Osteocyte (in vitro differentiated cells): Measurements from ENCODE around the gene GZMB. TPM values are rescaled to one million over a fixed set of nuclear protein-coding genes. Genes with fewer than 3 reads are reported as not detected.

Experiments used
- DNase-seq: peaks from one replicate; pipeline ENCODE4 v3.0.0; 2021; ENCODE audit warnings: mixed read lengths; ENCODE audit not compliant: unreplicated experiment; ENCODE audit errors: extremely low spot score
- H3K27ac Mint-ChIP-seq: one replicate; pipeline ENCODE4 v1.8.0; 2021; ENCODE audit warnings: mild to moderate bottlenecking, mixed read lengths; ENCODE audit not compliant: unreplicated experiment
- H3K27me3 Mint-ChIP-seq: one replicate; pipeline ENCODE4 v1.8.0; 2021; ENCODE audit warnings: mixed read lengths; ENCODE audit not compliant: unreplicated experiment
- H3K36me3 Mint-ChIP-seq: one replicate; pipeline ENCODE4 v1.8.0; 2021; ENCODE audit warnings: mixed read lengths; ENCODE audit not compliant: unreplicated experiment
- H3K4me1 Mint-ChIP-seq: one replicate; pipeline ENCODE4 v1.8.0; 2021; ENCODE audit warnings: mixed read lengths; ENCODE audit not compliant: unreplicated experiment
- H3K4me3 Mint-ChIP-seq: one replicate; pipeline ENCODE4 v1.8.0; 2021; ENCODE audit warnings: mild to moderate bottlenecking, moderate library complexity, mixed read lengths; ENCODE audit not compliant: unreplicated experiment
- H3K9me3 Mint-ChIP-seq: one replicate; pipeline ENCODE4 v1.8.0; 2021; ENCODE audit warnings: mixed read lengths; ENCODE audit not compliant: unreplicated experiment
- total RNA-seq: library from RNA; stranded (reverse); gene quantifications from 2 replicates; pipeline ENCODE4 v1.2.1, GENCODE V29; 2021
- TF ChIP-seq, protein P1 (sequence below): fragments of 200-600 bp; sonication (generic); IDR thresholded peaks from 2 replicates; pipeline ENCODE4 v1.5.0; 2021; ENCODE audit warnings: antibody characterized with exemption, mild to moderate bottlenecking, moderate library complexity

Gene GZMB
- total RNA-seq, 1 donor from 2014 or later = not detected

- H3K27me3 Mint-ChIP-seq = no peaks in the 10 kb centered on the region
- no peaks in the 10 kb centered on the region for H3K36me3 Mint-ChIP-seq
- no peaks in the 10 kb centered on the region for H3K9me3 Mint-ChIP-seq
- no peak overlapping the region for H3K27ac Mint-ChIP-seq
- H3K4me1 Mint-ChIP-seq = no peaks in the 10 kb centered on the region
- TF ChIP-seq, protein P1, sequence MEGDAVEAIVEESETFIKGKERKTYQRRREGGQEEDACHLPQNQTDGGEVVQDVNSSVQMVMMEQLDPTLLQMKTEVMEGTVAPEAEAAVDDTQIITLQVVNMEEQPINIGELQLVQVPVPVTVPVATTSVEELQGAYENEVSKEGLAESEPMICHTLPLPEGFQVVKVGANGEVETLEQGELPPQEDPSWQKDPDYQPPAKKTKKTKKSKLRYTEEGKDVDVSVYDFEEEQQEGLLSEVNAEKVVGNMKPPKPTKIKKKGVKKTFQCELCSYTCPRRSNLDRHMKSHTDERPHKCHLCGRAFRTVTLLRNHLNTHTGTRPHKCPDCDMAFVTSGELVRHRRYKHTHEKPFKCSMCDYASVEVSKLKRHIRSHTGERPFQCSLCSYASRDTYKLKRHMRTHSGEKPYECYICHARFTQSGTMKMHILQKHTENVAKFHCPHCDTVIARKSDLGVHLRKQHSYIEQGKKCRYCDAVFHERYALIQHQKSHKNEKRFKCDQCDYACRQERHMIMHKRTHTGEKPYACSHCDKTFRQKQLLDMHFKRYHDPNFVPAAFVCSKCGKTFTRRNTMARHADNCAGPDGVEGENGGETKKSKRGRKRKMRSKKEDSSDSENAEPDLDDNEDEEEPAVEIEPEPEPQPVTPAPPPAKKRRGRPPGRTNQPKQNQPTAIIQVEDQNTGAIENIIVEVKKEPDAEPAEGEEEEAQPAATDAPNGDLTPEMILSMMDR = no peak
- DNase-seq = no peak
- H3K4me3 Mint-ChIP-seq = no peak overlapping the region
These were observed 2.1 kb downstream of the GZMB start for GRCh38 chr14:24631749-24632335.

DNA sequence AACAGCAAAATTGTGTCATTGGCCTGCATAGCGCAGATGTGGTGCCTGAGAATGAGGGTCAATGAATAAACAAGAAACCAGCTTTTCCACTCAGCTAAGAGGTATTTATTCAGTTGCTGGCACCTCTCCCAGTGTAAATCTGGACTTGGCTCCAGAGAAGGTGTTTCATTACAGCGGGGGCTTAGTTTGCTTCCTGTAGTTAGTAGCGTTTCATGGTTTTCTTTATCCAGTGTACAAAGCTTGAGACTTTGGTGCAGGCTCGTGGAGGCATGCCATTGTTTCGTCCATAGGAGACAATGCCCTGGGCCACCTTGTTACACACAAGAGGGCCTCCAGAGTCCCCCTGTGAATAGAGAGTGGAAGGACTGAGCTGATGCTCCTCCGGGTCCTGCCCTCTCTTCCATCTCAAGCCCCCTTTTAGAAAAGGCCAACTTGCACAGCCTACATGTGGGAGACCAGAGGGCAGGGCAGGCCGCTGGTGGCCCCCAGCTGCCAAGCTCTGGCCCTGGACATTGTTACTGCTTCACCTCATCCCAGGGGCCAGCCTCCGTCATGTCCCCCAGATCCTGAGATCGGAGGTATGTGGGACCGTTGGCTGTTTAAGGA, 3.0 kb downstream of the GZMB start:
- no peaks in the 10 kb centered on the region for H3K9me3 Mint-ChIP-seq
- no peak for DNase-seq
- TF ChIP-seq, protein P1 = no peak
- H3K27me3 Mint-ChIP-seq = no peaks in the 10 kb centered on the region
- H3K27ac Mint-ChIP-seq = no peak overlapping the region
- H3K4me1 Mint-ChIP-seq = no peaks in the 10 kb centered on the region
- H3K36me3 Mint-ChIP-seq = no peaks in the 10 kb centered on the region
- H3K4me3 Mint-ChIP-seq = no peak overlapping the region

DNA sequence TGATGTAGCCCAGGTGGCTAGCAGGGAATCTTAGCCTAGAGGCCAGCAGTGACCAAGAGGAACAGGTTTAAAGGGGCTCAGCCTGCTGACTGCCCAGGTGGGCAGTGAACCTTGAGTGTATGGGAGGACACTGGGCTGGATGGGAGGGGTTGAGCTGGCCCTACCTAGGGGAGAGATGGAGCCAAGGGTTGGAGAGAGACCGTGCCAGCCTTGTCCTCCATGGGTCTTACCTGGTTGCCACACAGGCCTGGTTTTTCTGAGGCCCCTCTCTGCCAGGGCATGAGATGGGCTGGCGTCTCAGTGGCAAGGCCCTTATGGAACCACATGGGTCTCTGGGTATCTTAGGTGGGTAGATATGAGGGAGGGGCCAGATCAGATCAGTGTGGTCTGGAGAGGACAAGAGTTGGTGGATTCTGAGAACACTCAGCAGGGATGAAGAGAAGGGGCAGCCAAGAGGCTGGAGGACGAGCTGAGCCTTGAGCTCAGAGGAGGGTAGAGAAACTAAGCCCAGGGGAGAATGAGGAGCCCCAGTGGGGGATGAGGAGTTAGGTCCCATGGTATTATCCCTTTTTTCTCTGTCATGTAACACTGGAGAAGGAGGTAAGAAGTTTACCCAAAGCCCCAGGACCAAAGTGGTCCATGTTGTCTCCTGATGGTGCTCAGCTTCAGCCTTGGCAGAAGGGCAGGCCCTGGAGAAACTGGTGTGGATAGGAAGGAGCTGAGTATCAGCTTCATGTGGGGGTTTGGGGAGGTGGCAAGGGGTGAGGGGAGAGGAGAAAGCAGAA, 3.7 kb downstream of the GZMB start:
- Mint-ChIP-seq H3K4me3 (no peak overlapping the region), H3K9me3 (no peaks in the 10 kb centered on the region), H3K27me3 (no peaks in the 10 kb centered on the region), H3K36me3 (no peaks in the 10 kb centered on the region), H3K4me1 (no peaks in the 10 kb centered on the region), H3K27ac (no peak overlapping the region)
- no peak for DNase-seq
- TF ChIP-seq, protein P1 = no peak

DNA sequence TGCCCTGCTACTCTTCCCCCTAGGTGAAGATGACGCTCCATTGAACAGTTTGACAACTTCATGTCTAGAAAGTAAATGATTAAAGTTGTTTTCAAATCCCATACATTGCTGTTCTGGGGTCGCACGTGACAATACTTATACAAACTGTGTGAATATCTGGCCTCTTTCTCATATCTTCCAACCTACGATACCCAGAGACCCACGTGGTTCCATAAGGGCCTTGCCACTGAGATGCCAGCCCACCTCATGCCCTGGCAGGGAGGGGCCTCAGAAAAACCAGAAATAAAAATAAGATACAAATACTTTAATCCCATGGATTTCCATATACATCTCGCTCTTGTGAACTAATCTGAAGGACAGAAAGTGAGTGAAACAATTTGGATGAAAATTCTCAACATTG, 4.5 kb downstream of the GZMB start:
- Mint-ChIP-seq H3K36me3 (no peaks in the 10 kb centered on the region), H3K9me3 (no peaks in the 10 kb centered on the region), H3K4me3 (no peak overlapping the region), H3K27me3 (no peaks in the 10 kb centered on the region), H3K4me1 (no peaks in the 10 kb centered on the region), H3K27ac (no peak overlapping the region)
- TF ChIP-seq, protein P1 = no peak
- no peak for DNase-seq

GRCh38 chr14:24613747-24614146, 20.2 kb downstream of the GZMB start:
- no peaks in the 10 kb centered on the region for H3K36me3 Mint-ChIP-seq
- TF ChIP-seq, protein P1 = no peak

More at GRCh38 chr14:24613747-24614146, 20.2 kb downstream of the GZMB start:
- no peaks in the 10 kb centered on the region for H3K9me3 Mint-ChIP-seq
- no peak for DNase-seq
- no peaks in the 10 kb centered on the region for H3K4me1 Mint-ChIP-seq
- H3K27me3 Mint-ChIP-seq = no peaks in the 10 kb centered on the region
- H3K4me3 Mint-ChIP-seq = no peak overlapping the region
- H3K27ac Mint-ChIP-seq = no peak overlapping the region
